AG04450 (cell line): ENCODE data around the gene FAM13C. TPM values are rescaled to one million over a fixed set of nuclear protein-coding genes. Genes with fewer than 3 reads are reported as not detected.

Experiments
- CTCF ChIA-PET: fragments of 300-600, 350-600 bp; formaldehyde crosslinking; extraction: SDS; loops from one replicate; lab custom pipeline; 2022; ENCODE audit warnings: antibody characterized with exemption, inconsistent platforms; lab: Charles Lee
- POLR2A ChIA-PET: fragments of 350-600 bp; formaldehyde crosslinking; extraction: SDS; loops from one replicate; lab custom pipeline; 2021; ENCODE audit warnings: antibody characterized with exemption, inconsistent platforms; lab: Yijun Ruan, JAX
- DNase-seq: peaks from one replicate; pipeline ENCODE4 v3.0.0-alpha.2; 2011; ENCODE audit warnings: low read depth, low spot score
- H3K27ac ChIP-seq: one replicate; pipeline ENCODE4 v1.5.1; 2012; ENCODE audit warnings: low read depth, low read length, control low read depth
- H3K27me3 ChIP-seq: one replicate; pipeline ENCODE4 v1.6.0; 2012; ENCODE audit warnings: low read length; ENCODE audit not compliant: control insufficient read depth, insufficient read depth
- H3K4me3 ChIP-seq: 2 replicates; pipeline ENCODE4 v1.5.1; 2011; ENCODE audit warnings: mild to moderate bottlenecking, low read depth, low read length, control low read depth
- H3K9me3 ChIP-seq: 2 replicates; pipeline ENCODE4 v1.5.1; 2012; ENCODE audit warnings: low read length; ENCODE audit not compliant: control insufficient read depth, insufficient read depth
- polyA plus RNA-seq: library from polyadenylated mRNA; depleted of rRNA; stranded (reverse); fragments of >200 nt; gene quantifications from 2 replicates; pipeline ENCODE4 v1.2.3, GENCODE V29; 2011
- TF ChIP-seq, protein P1 (sequence below): IDR thresholded peaks from 2 replicates; pipeline ENCODE4 v1.5.1; 2011; ENCODE audit warnings: low read depth, low read length, control low read depth, inconsistent platforms

The FAM13C gene
- polyA plus RNA-seq, 1 experiment = 3.1 TPM

DNA sequence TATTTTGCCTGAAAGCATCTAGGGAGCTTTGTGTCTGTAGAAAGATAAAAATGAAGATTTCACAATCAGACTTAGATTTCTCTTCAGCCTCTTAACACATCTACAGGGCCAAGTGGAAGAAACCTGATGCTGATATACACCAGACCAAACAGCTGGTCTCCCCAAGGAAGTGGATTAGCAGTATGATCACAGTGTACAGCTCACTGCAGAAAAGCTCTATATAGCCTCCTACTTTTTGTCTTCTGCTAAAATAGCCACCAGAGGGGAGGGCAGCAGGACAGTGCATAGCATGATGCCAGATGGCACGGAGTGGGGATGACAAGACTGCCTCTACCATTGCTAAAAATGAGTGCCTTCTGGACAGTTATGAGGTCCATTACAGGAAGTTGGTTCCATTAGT is 16.0 kb downstream of the FAM13C start:
- no peak overlapping the region for H3K27ac ChIP-seq
- ChIA-PET POLR2A (interaction anchor here (1.0 to 1.2 kb wide), 2 partner anchors 10 to 36 kb away, joined by 3 to 8 read pairs; no protein-coding TSS in a partner anchor), CTCF (interaction anchor here (1.0 kb wide), 1 partner anchor 21 kb away, joined by 4 read pairs; no protein-coding TSS in a partner anchor)
- no peak overlapping the region for H3K4me3 ChIP-seq
- no peaks in the 10 kb centered on the region for H3K27me3 ChIP-seq
- TF ChIP-seq, protein P1, sequence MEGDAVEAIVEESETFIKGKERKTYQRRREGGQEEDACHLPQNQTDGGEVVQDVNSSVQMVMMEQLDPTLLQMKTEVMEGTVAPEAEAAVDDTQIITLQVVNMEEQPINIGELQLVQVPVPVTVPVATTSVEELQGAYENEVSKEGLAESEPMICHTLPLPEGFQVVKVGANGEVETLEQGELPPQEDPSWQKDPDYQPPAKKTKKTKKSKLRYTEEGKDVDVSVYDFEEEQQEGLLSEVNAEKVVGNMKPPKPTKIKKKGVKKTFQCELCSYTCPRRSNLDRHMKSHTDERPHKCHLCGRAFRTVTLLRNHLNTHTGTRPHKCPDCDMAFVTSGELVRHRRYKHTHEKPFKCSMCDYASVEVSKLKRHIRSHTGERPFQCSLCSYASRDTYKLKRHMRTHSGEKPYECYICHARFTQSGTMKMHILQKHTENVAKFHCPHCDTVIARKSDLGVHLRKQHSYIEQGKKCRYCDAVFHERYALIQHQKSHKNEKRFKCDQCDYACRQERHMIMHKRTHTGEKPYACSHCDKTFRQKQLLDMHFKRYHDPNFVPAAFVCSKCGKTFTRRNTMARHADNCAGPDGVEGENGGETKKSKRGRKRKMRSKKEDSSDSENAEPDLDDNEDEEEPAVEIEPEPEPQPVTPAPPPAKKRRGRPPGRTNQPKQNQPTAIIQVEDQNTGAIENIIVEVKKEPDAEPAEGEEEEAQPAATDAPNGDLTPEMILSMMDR = no peak
- H3K9me3 ChIP-seq = no peaks in the 10 kb centered on the region
- DNase-seq = no peak

DNA sequence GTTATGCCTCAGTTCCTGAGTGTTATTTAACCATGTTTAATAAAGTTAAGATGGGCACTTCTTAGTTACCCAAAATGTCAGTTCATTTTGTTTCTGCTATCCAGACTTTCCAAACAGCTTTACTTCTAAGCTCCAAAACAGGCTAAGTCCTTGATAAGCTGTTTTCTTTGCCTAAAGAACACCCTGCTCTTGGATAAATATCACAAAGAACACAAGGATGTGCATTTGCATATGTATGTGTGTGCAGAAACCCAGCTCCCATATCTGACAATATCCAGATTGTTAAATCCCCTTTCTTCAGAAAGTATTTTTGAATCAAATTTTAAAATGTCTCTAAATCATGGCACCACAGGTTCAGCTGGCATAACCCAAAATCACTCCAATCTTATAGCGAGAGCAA is 19.6 kb downstream of the FAM13C start:
- no peak overlapping the region for H3K27ac ChIP-seq
- CTCF ChIA-PET = interaction anchor here (1.6 kb wide), 1 partner anchor 10 kb away, joined by 3 read pairs; no protein-coding TSS in a partner anchor
- H3K27me3 ChIP-seq = no peaks in the 10 kb centered on the region
- no peak overlapping the region for H3K4me3 ChIP-seq
- H3K9me3 ChIP-seq = no peaks in the 10 kb centered on the region
- DNase-seq = no peak
- TF ChIP-seq, protein P1 = no peak
- POLR2A ChIA-PET = no interaction called here

DNA sequence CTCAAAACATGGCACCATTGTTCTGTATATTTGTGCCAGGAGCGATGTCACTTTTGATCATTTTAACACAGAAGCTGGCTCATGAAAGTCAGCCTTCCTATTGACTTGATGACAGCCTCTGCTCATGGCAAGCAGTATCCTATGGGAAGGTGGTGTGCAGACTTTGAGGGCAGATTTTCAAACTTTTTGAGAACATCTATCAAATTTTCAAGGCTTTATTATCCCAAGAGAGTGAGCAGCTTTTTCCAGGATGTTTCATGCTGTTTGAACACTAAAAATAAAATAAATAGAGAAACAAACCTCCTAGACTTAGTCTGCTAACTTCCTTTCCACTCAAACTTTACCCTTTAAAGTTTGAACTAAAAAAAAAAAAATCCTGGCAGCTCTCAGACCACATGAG is 20.3 kb downstream of the FAM13C start:
- CTCF ChIA-PET = interaction anchor here (1.6 kb wide), 1 partner anchor 10 kb away, joined by 3 read pairs; no protein-coding TSS in a partner anchor
- TF ChIP-seq, protein P1 = no peak
- Histone ChIP-seq H3K27me3 (no peaks in the 10 kb centered on the region), H3K9me3 (no peaks in the 10 kb centered on the region), H3K27ac (no peak overlapping the region), H3K4me3 (no peak overlapping the region)
- DNase-seq = no peak
- POLR2A ChIA-PET = no interaction called here

DNA sequence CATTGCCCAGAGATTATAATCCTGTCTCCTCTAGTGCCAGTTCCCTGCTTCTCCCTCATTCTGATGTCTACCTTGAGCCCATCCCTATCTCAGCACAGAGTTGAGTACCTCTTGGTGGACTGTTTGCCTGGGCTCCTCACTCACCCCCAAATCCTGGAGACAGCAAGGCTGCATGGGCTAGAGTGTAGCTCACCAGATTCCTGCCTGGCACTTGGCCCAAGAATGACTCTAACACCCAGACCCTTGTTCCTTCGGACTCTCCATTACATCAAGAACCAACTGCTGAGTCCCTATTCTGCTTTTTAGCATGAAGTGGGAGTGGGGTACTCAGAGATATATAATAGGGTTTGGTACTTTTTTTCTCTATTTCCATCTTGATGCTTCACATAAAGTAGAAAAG is 22.1 kb downstream of the FAM13C start:
- no peak overlapping the region for H3K4me3 ChIP-seq
- no peak for DNase-seq
- TF ChIP-seq, protein P1 = no peak
- no peaks in the 10 kb centered on the region for H3K27me3 ChIP-seq
- ChIA-PET CTCF (no interaction called here), POLR2A (no interaction called here)
- no peak overlapping the region for H3K27ac ChIP-seq
- H3K9me3 ChIP-seq = no peaks in the 10 kb centered on the region

DNA sequence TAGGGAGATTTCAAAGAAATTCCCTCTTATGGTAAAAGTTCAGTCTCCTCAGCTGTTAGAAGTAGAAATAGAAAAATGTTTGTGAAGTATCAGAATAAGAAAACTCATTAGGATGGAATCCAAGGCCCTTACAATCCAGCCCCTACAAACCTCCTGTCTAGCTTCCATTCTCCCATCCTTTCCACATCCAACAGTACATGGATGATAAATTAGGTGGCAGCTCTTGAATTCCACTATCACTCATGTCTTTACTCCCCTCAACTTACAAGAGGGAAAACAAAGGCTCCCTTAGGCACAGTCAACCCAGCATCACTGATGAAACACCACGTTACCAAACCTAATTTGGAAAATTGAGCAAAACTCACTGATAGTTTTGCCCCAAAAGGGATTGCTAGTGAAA is 23.0 kb downstream of the FAM13C start:
- ChIA-PET POLR2A (no interaction called here), CTCF (no interaction called here)
- H3K4me3 ChIP-seq = no peak overlapping the region
- TF ChIP-seq, protein P1 = no peak
- no peaks in the 10 kb centered on the region for H3K9me3 ChIP-seq
- no peaks in the 10 kb centered on the region for H3K27me3 ChIP-seq
- no peak overlapping the region for H3K27ac ChIP-seq
- no peak for DNase-seq
